Neuronal stem cell (in vitro differentiated cells): ENCODE measurements around the gene ATP5MK.

Source experiments
- DNase-seq: peaks from one replicate; pipeline ENCODE4 v3.0.0-alpha.2; 2013; ENCODE audit warnings: low spot score
- H2AFZ ChIP-seq: one replicate; pipeline ENCODE4 v1.6.1; 2013; ENCODE audit warnings: mild to moderate bottlenecking, low read length, inconsistent platforms
- H2AK5ac ChIP-seq: 2 replicates; pipeline ENCODE4 v1.6.1; 2013; ENCODE audit warnings: low read depth, mild to moderate bottlenecking, inconsistent platforms, low read length, moderate library complexity, mixed read lengths
- H2BK120ac ChIP-seq: 2 replicates; pipeline ENCODE4 v1.6.1; 2013; ENCODE audit warnings: low read depth, mild to moderate bottlenecking, inconsistent platforms, low read length, moderate library complexity, mixed read lengths
- H2BK12ac ChIP-seq: one replicate; pipeline ENCODE4 v1.6.1; 2013; ENCODE audit warnings: low read length, inconsistent platforms
- H2BK15ac ChIP-seq: 2 replicates; pipeline ENCODE4 v1.6.1; 2013; ENCODE audit warnings: mild to moderate bottlenecking, low read length, inconsistent platforms, mixed read lengths
- H2BK5ac ChIP-seq: one replicate; pipeline ENCODE4 v1.6.1; 2013; ENCODE audit warnings: inconsistent platforms, mild to moderate bottlenecking, low read length, moderate library complexity
- H3K14ac ChIP-seq: one replicate; pipeline ENCODE4 v1.6.1; 2013; ENCODE audit warnings: low read length, inconsistent platforms
- H3K18ac ChIP-seq: 2 replicates; pipeline ENCODE4 v1.6.1; 2013; ENCODE audit warnings: low read length, inconsistent platforms
- H3K23ac ChIP-seq: 2 replicates; pipeline ENCODE4 v1.6.1; 2013; ENCODE audit warnings: low read depth, mild to moderate bottlenecking, mixed read lengths, low read length, inconsistent platforms; ENCODE audit not compliant: poor library complexity
- H3K27ac ChIP-seq: replicated peaks from 3 replicates; pipeline ENCODE4 v1.5.1; 2013; ENCODE audit warnings: low read length, inconsistent platforms
- H3K27me3 ChIP-seq, 3 experiments: 2 replicates each; pipeline ENCODE4 v1.6.1; 2013; ENCODE audit warnings: low read length in 3 of 3, mild to moderate bottlenecking in 2 of 3, inconsistent platforms in 1 of 3, low read depth in 1 of 3, mixed read lengths in 1 of 3, moderate library complexity in 1 of 3; ENCODE audit not compliant: control insufficient read depth in 3 of 3, insufficient read depth in 3 of 3
- H3K36me3 ChIP-seq, 2 donors: replicated peaks in 1 of 2; 2 replicates each; pipeline ENCODE4 v1.6.1; 2013; ENCODE audit warnings: low read length in 2 of 2; ENCODE audit not compliant: control insufficient read depth in 2 of 2, insufficient read depth in 2 of 2
- H3K4ac ChIP-seq: 2 replicates; pipeline ENCODE4 v1.6.1; 2013; ENCODE audit warnings: inconsistent platforms, mild to moderate bottlenecking, low read length, moderate library complexity
- H3K4me1 ChIP-seq, 2 donors: 1 replicate in 1 of 2; 2 replicates in 1 of 2; pipeline ENCODE4 v1.6.1; 2013; ENCODE audit warnings: low read length in 2 of 2, low read depth in 1 of 2; ENCODE audit not compliant: control insufficient read depth in 2 of 2, insufficient read depth in 1 of 2
- H3K4me2 ChIP-seq: one replicate; pipeline ENCODE4 v1.6.1; 2013; ENCODE audit warnings: mild to moderate bottlenecking, low read length, inconsistent platforms; ENCODE audit not compliant: insufficient read depth, poor library complexity, severe bottlenecking
- H3K4me3 ChIP-seq, 2 donors: 2 replicates each; pipeline ENCODE4 v1.5.1; 2013; ENCODE audit warnings: low read length in 2 of 2, mild to moderate bottlenecking in 2 of 2, inconsistent platforms in 1 of 2, moderate library complexity in 1 of 2
- H3K79me1 ChIP-seq: one replicate; pipeline ENCODE4 v1.6.1; 2013; ENCODE audit warnings: low read depth, mild to moderate bottlenecking, inconsistent platforms, low read length, moderate library complexity
- H3K9ac ChIP-seq: one replicate; pipeline ENCODE4 v1.6.1; 2013; ENCODE audit warnings: mild to moderate bottlenecking, low read depth, low read length, inconsistent platforms; ENCODE audit not compliant: poor library complexity
- H3K9me3 ChIP-seq, 2 donors: replicated peaks in 1 of 2; 2 replicates each; pipeline versions ENCODE3 to v1.6.1; 2013; ENCODE audit warnings: low read length in 2 of 2, mild to moderate bottlenecking in 2 of 2, inconsistent platforms in 1 of 2, low read depth in 1 of 2, mixed read lengths in 1 of 2, moderate library complexity in 1 of 2; ENCODE audit not compliant: control insufficient read depth in 2 of 2, insufficient read depth in 1 of 2
- H4K8ac ChIP-seq: one replicate; pipeline ENCODE4 v1.6.1; 2013; ENCODE audit warnings: low read depth, mild to moderate bottlenecking, inconsistent platforms, low read length, moderate library complexity
- H4K91ac ChIP-seq: one replicate; pipeline ENCODE4 v1.6.1; 2013; ENCODE audit warnings: low read length, low read depth, mild to moderate bottlenecking, inconsistent platforms; ENCODE audit not compliant: poor library complexity
- WGBS, 2 donors: extraction: QIAGEN DNeasy Blood & Tissue Kit; methylation state at CpG; one replicate each; pipeline ENCODE4 v1.1.7; 2013; ENCODE audit warnings: missing lambda C conversion rate in 2 of 2, mixed read lengths in 1 of 2; ENCODE audit not compliant: insufficient read length in 2 of 2, insufficient replicate concordance in 1 of 2; ENCODE audit errors: extremely low coverage in 2 of 2; 5-methylcytosine and 5-hydroxymethylcytosine counted together

ATP5MK gene

GRCh38 chr10:103350175-103350516 lies 46.1 kb downstream of the ATP5MK start:
- Histone ChIP-seq H3K9ac (no peak overlapping the region), H3K18ac (peak overlapping the region; percentile 94), H2BK12ac (no peak overlapping the region), H3K9me3 (no peaks in the 10 kb centered on the region), H3K4ac (no peak overlapping the region), H3K79me1 (no peaks in the 10 kb centered on the region), H2BK15ac (no peak overlapping the region), H2BK5ac (no peak overlapping the region), H3K14ac (no peak overlapping the region), H3K27ac (peak overlapping the region; percentile 85), H3K4me2 (peak overlapping the region; percentile 60), H2BK120ac (no peak overlapping the region), H4K91ac (no peak overlapping the region), H2AK5ac (no peak overlapping the region), H3K36me3 (peaks cover 4 to 36% of the 10 kb centered on the region in 2 donors), H3K4me3 (peak overlapping the region; percentile 75 to 95), H4K8ac (no peak overlapping the region), H3K23ac (no peak overlapping the region), H3K27me3 (no peaks in the 10 kb centered on the region), H3K4me1 (peaks cover 0 to 2% of the 10 kb centered on the region in 2 donors), H2AFZ (peak overlapping the region; percentile 97)
- WGBS, 2 donors, result no CpG with 5 or more reads among the region's 16 CpGs
- DNase-seq, result no peak
